Naive thymus-derived CD4-positive, alpha-beta T cell (primary cell): ENCODE data around the gene PHTF1. TPM values are rescaled to one million over a fixed set of nuclear protein-coding genes. Genes with fewer than 3 reads are reported as not detected.

Source experiments
- ATAC-seq: fragments of 150-1000 bp; cut with Tn5 transposase; 2 replicates; pipeline ENCODE4 v1.10.0; 2021; ENCODE audit warnings: mild to moderate bottlenecking, moderate library complexity
- CTCF ChIA-PET: fragments of 350-600 bp; sonication (Branson Sonifier 250); formaldehyde crosslinking; loops from one replicate; lab custom pipeline; 2021; ENCODE audit warnings: antibody characterized with exemption; lab: Charles Lee
- POLR2A ChIA-PET: fragments of 350-600 bp; sonication (Branson Sonifier 250); formaldehyde crosslinking; loops from one replicate; lab custom pipeline; 2021; ENCODE audit warnings: antibody characterized with exemption, inconsistent platforms; lab: Charles Lee
- DNase-seq, 9 donors: peaks; one replicate each; pipeline versions ENCODE4 v3.0.0 to v3.0.0-alpha.2; 2020 to 2022; ENCODE audit warnings: mixed read lengths in 1 of 9
- H3K27ac ChIP-seq: one replicate; pipeline ENCODE4 v1.7.0; 2013; ENCODE audit warnings: mild to moderate bottlenecking, low read depth, low read length, moderate library complexity
- H3K27me3 ChIP-seq, 2 donors: one replicate each; pipeline ENCODE4 v1.7.0; 2013; ENCODE audit warnings: low read length in 2 of 2, mild to moderate bottlenecking in 2 of 2, moderate library complexity in 2 of 2; ENCODE audit not compliant: control insufficient read depth in 2 of 2, insufficient read depth in 2 of 2
- H3K36me3 ChIP-seq, 3 experiments: 1 replicate in 2 of 3; 2 replicates in 1 of 3; pipeline ENCODE4 v1.7.0; 2013; ENCODE audit warnings: low read length in 3 of 3, mild to moderate bottlenecking in 3 of 3, moderate library complexity in 1 of 3; ENCODE audit not compliant: insufficient read depth in 3 of 3, control insufficient read depth in 2 of 3
- H3K4me1 ChIP-seq, 2 donors: one replicate each; pipeline ENCODE4 v1.7.0; 2013; ENCODE audit warnings: low read length in 2 of 2, mild to moderate bottlenecking in 2 of 2, moderate library complexity in 1 of 2; ENCODE audit not compliant: control insufficient read depth in 2 of 2, insufficient read depth in 2 of 2
- H3K4me3 ChIP-seq: 2 replicates; pipeline ENCODE4 v1.7.0; 2013; ENCODE audit warnings: mild to moderate bottlenecking, low read length
- H3K9me3 ChIP-seq, 3 experiments: 1 replicate in 2 of 3; 2 replicates in 1 of 3; pipeline ENCODE4 v1.7.0; 2013; ENCODE audit warnings: low read length in 3 of 3; ENCODE audit not compliant: control insufficient read depth in 2 of 3
- H3K27ac Mint-ChIP-seq, 9 donors: one replicate each; pipeline ENCODE4 v1.8.0; 2020 to 2022; ENCODE audit warnings: mixed read lengths in 9 of 9, mild to moderate bottlenecking in 8 of 9, moderate library complexity in 5 of 9, inconsistent platforms in 2 of 9
- H3K27me3 Mint-ChIP-seq, 5 donors: one replicate each; pipeline ENCODE4 v1.8.0; 2021 to 2022; ENCODE audit warnings: mixed read lengths in 5 of 5, mild to moderate bottlenecking in 1 of 5
- H3K36me3 Mint-ChIP-seq, 5 donors: one replicate each; pipeline ENCODE4 v1.8.0; 2020 to 2022; ENCODE audit warnings: mixed read lengths in 5 of 5, mild to moderate bottlenecking in 3 of 5, inconsistent platforms in 1 of 5
- H3K4me1 Mint-ChIP-seq, 7 donors: one replicate each; pipeline ENCODE4 v1.8.0; 2020 to 2022; ENCODE audit warnings: mixed read lengths in 7 of 7, mild to moderate bottlenecking in 3 of 7, inconsistent platforms in 1 of 7
- H3K4me3 Mint-ChIP-seq, 10 donors: one replicate each; pipeline ENCODE4 v1.8.0; 2020 to 2022; ENCODE audit warnings: mild to moderate bottlenecking in 10 of 10, mixed read lengths in 10 of 10, moderate library complexity in 6 of 10, inconsistent platforms in 2 of 10
- H3K9me3 Mint-ChIP-seq, 11 donors: one replicate each; pipeline ENCODE4 v1.8.0; 2020 to 2022; ENCODE audit warnings: mixed read lengths in 11 of 11, mild to moderate bottlenecking in 4 of 11, inconsistent platforms in 1 of 11, moderate library complexity in 1 of 11
- intact Hi-C, 2 donors: fragments of 100-400 bp; cut with micrococcal nuclease; formaldehyde crosslinking; loops; one replicate each; pipeline ENCODE4 v1.15.1; 2023
- polyA plus RNA-seq, 2 donors: library from polyadenylated mRNA; unstranded; fragments of 300-500 nt; fragmentation: Illumina TruSeq; gene quantifications; one replicate each; pipeline ENCODE4 v1.2.3, GENCODE V29; 2021
- total RNA-seq, 6 experiments: library from RNA in 5 of 6; stranded (reverse) in 5 of 6; gene quantifications; 1 replicate in 5 of 6; 2 replicates in 1 of 6; pipeline ENCODE4 v1.2.3 and lab custom pipeline; 2021 to 2026

PHTF1 gene
- total and polyA plus RNA-seq, 7 experiments from 2014 or later: 1.4 to 21.0 (median 2.5) TPM

- no peaks in the 10 kb centered on the region for H3K36me3 ChIP-seq
- H3K4me1 ChIP-seq: peaks cover 52 to 62% of the 10 kb centered on the region in 2 donors
- H3K4me3 Mint-ChIP-seq: peak overlapping the region in 7 of 10 donors; percentile 5 to 80 (median 67)
- DNase-seq (peak in 7 of 9 donors; percentile 57 to 74 (median 66)), ATAC-seq (peak; percentile 98)
- intact Hi-C loops: loop anchor here (1.0 to 10.0 kb wide), 4 partner anchors 24 to 389 kb away; partner anchors contain the start of genes MAGI3 (in 2 of the 2), PHTF1 (in 2 of the 2) and RSBN1 (in 1 of the 2)
- H3K4me3 ChIP-seq: peak overlapping the region; percentile 7
- H3K9me3 ChIP-seq: no peaks in the 10 kb centered on the region
- POLR2A ChIA-PET: interaction anchor here (0.7 to 4.3 kb wide), 4 partner anchors 9 to 96 kb away, joined by 3 to 45 read pairs (median 4); partner anchors contain the start of gene RSBN1
- CTCF ChIA-PET: interaction anchor here (0.8 to 1.6 kb wide), 2 partner anchors 28 to 148 kb away, joined by 4 to 6 read pairs; partner anchors contain the start of gene RSBN1
- H3K27me3 Mint-ChIP-seq: no peaks in the 10 kb centered on the region
- peak overlapping the region; percentile 61 for H3K27ac ChIP-seq
- peaks cover 34 to 54% (median 42%) of the 10 kb centered on the region in 7 donors for H3K4me1 Mint-ChIP-seq
- no peaks in the 10 kb centered on the region for H3K27me3 ChIP-seq
- peaks cover 4 to 29% (median 8%) of the 10 kb centered on the region in 5 donors for H3K36me3 Mint-ChIP-seq
- H3K27ac Mint-ChIP-seq: peak overlapping the region in 4 of 9 donors; percentile 60 to 97 (median 90)
- H3K9me3 Mint-ChIP-seq: peaks cover 0 to 3% (median 0%) of the 10 kb centered on the region in 11 donors
Measured at GRCh38 chr1:113783254-113784103, 24.2 kb upstream of the PHTF1 start.

- ChIA-PET POLR2A (interaction anchor here (1.0 to 2.6 kb wide), 4 partner anchors 9 to 36 kb away, joined by 3 to 14 read pairs (median 8); partner anchors contain the start of genes PHTF1 and RSBN1), CTCF (interaction anchor here (0.5 to 0.8 kb wide), 3 partner anchors 10 to 23 kb away, joined by 3 to 4 read pairs (median 3); partner anchors contain the start of gene PHTF1)
- no peaks in the 10 kb centered on the region for H3K9me3 ChIP-seq
- DNase-seq (no peak), ATAC-seq (no peak)
- H3K36me3 ChIP-seq: no peaks in the 10 kb centered on the region
- peaks cover 23 to 47% (median 33%) of the 10 kb centered on the region in 7 donors for H3K4me1 Mint-ChIP-seq
- no peaks in the 10 kb centered on the region for H3K27me3 ChIP-seq
- H3K27me3 Mint-ChIP-seq: no peaks in the 10 kb centered on the region
- peak overlapping the region in 2 of 10 donors; percentile 54 to 74 for H3K4me3 Mint-ChIP-seq
- intact Hi-C loops: loop anchor here (10.0 kb wide), 1 partner anchor 388 kb away; the partner anchor contains the start of gene MAGI3 (in 2 of the 2)
- peaks cover 0 to 4% (median 0%) of the 10 kb centered on the region in 11 donors for H3K9me3 Mint-ChIP-seq
- H3K4me1 ChIP-seq: peaks cover 52 to 62% of the 10 kb centered on the region in 2 donors
- H3K27ac Mint-ChIP-seq: peak overlapping the region in 1 of 9 donors; percentile 64
- peak overlapping the region; percentile 61 for H3K27ac ChIP-seq
- peaks cover 4 to 28% (median 10%) of the 10 kb centered on the region in 5 donors for H3K36me3 Mint-ChIP-seq
- H3K4me3 ChIP-seq: no peak overlapping the region
Measured at GRCh38 chr1:113782406-113782805, 23.1 kb upstream of the PHTF1 start.

GRCh38 chr1:113780374-113781146 is 21.3 kb upstream of the PHTF1 start:
- Histone ChIP-seq H3K9me3 (no peaks in the 10 kb centered on the region), H3K4me3 (peak overlapping the region; percentile 0), H3K27me3 (no peaks in the 10 kb centered on the region), H3K36me3 (peaks cover 3 to 8% (median 3%) of the 10 kb centered on the region in 3 experiments), H3K4me1 (peaks cover 52 to 60% of the 10 kb centered on the region in 2 donors), H3K27ac (peak overlapping the region; percentile 48)
- Mint-ChIP-seq H3K9me3 (peaks cover 0 to 4% (median 0%) of the 10 kb centered on the region in 11 donors), H3K27me3 (no peaks in the 10 kb centered on the region), H3K36me3 (peaks cover 9 to 19% (median 16%) of the 10 kb centered on the region in 5 donors), H3K4me1 (peaks cover 4 to 36% (median 20%) of the 10 kb centered on the region in 7 donors), H3K4me3 (no peak overlapping the region), H3K27ac (no peak overlapping the region)
- ATAC-seq (peak; percentile 26), DNase-seq (peak in 5 of 9 donors; percentile 17 to 50 (median 35))
- intact Hi-C loops: loop anchor here (10.0 kb wide), 1 partner anchor 386 kb away; the partner anchor contains the start of gene MAGI3 (in 2 of the 2)
- ChIA-PET POLR2A (interaction anchor here (0.6 to 2.6 kb wide), 4 partner anchors 21 to 708 kb away, joined by 3 to 14 read pairs (median 8); partner anchors contain the start of genes PHTF1 and RSBN1), CTCF (no interaction called here)

GRCh38 chr1:113779542-113779941 is 20.3 kb upstream of the PHTF1 start:
- ChIA-PET CTCF (no interaction called here), POLR2A (no interaction called here)

GRCh38 chr1:113777561-113777960 is 18.3 kb upstream of the PHTF1 start:
- Histone ChIP-seq H3K4me1 (peaks cover 30 to 33% of the 10 kb centered on the region in 2 donors), H3K4me3 (no peak overlapping the region), H3K27me3 (no peaks in the 10 kb centered on the region), H3K27ac (no peak overlapping the region), H3K36me3 (peaks cover 3 to 9% (median 8%) of the 10 kb centered on the region in 3 experiments), H3K9me3 (no peaks in the 10 kb centered on the region)
- DNase-seq (no peak), ATAC-seq (no peak)
- ChIA-PET POLR2A (interaction anchor here (0.6 to 0.7 kb wide), 2 partner anchors 35 to 168 kb away, joined by 3 read pairs; partner anchors contain the start of gene RSBN1), CTCF (interaction anchor here (1.0 kb wide), 1 partner anchor 16 kb away, joined by 3 read pairs; no protein-coding TSS in a partner anchor)
- peaks cover 4 to 22% (median 14%) of the 10 kb centered on the region in 7 donors for H3K4me1 Mint-ChIP-seq
- H3K36me3 Mint-ChIP-seq: peaks cover 9 to 26% (median 16%) of the 10 kb centered on the region in 5 donors
- intact Hi-C loops: no loop called here
- peaks cover 0 to 4% (median 0%) of the 10 kb centered on the region in 11 donors for H3K9me3 Mint-ChIP-seq
- H3K27ac Mint-ChIP-seq: no peak overlapping the region
- no peak overlapping the region for H3K4me3 Mint-ChIP-seq
- no peaks in the 10 kb centered on the region for H3K27me3 Mint-ChIP-seq

More at GRCh38 chr1:113779542-113779941, 20.3 kb upstream of the PHTF1 start:
- Mint-ChIP-seq H3K9me3 (peaks cover 0 to 4% (median 0%) of the 10 kb centered on the region in 11 donors), H3K36me3 (peaks cover 9 to 22% (median 16%) of the 10 kb centered on the region in 5 donors), H3K4me3 (peak overlapping the region in 3 of 10 donors; percentile 14 to 33 (median 27)), H3K27me3 (no peaks in the 10 kb centered on the region), H3K4me1 (peaks cover 0 to 31% (median 15%) of the 10 kb centered on the region in 7 donors), H3K27ac (peak overlapping the region in 1 of 9 donors; percentile 56)
- H3K27ac ChIP-seq: no peak overlapping the region
- peaks cover 50% of the 10 kb centered on the region in 2 donors for H3K4me1 ChIP-seq
- no peak overlapping the region for H3K4me3 ChIP-seq
- no peak for DNase-seq
- no peaks in the 10 kb centered on the region for H3K27me3 ChIP-seq
- intact Hi-C loops: no loop called here
- ATAC-seq: no peak
- peaks cover 3 to 8% (median 3%) of the 10 kb centered on the region in 3 experiments for H3K36me3 ChIP-seq
- no peaks in the 10 kb centered on the region for H3K9me3 ChIP-seq
